ENCODE results near the gene ST8SIA2. TPM values are rescaled to one million over a fixed set of nuclear protein-coding genes. Genes with fewer than 3 reads are reported as not detected.

The ST8SIA2 gene
- total and polyA plus RNA-seq, 2 donors from 2014 or later, result 0.38 TPM; not detected in 1

DNA sequence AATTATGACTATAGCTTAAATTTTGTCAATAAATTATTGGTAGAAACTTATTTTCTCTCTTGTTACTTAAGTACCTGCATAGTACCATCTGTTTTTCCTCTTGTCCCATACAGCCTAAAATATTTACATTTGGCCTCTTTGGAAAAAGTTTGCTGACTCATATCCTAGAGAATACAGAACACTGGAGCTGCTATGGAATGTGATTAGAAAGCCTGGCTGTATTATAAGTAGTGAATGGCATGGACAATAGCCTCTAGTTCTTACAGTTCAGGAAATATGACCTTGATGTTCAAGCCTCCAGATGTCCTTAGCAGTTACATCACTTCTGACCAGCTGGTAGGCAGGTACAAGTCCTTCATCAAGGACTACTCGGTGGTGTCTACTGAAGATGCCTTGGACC is 28.3 kb downstream of the ST8SIA2 start:
- no peak for DNase-seq
- FAIRE-seq, result no peak
- TF ChIP-seq, protein P1, sequence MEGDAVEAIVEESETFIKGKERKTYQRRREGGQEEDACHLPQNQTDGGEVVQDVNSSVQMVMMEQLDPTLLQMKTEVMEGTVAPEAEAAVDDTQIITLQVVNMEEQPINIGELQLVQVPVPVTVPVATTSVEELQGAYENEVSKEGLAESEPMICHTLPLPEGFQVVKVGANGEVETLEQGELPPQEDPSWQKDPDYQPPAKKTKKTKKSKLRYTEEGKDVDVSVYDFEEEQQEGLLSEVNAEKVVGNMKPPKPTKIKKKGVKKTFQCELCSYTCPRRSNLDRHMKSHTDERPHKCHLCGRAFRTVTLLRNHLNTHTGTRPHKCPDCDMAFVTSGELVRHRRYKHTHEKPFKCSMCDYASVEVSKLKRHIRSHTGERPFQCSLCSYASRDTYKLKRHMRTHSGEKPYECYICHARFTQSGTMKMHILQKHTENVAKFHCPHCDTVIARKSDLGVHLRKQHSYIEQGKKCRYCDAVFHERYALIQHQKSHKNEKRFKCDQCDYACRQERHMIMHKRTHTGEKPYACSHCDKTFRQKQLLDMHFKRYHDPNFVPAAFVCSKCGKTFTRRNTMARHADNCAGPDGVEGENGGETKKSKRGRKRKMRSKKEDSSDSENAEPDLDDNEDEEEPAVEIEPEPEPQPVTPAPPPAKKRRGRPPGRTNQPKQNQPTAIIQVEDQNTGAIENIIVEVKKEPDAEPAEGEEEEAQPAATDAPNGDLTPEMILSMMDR (IDR thresholded peaks at IDR 0.05; ENCODE audit: borderline replicate concordance, extremely low read depth, insufficient read depth), result no peak
- no peaks in the 10 kb centered on the region for H3K9me3 ChIP-seq (ENCODE audit: control insufficient read depth in 2 of 3, insufficient read depth in 1 of 3, low read length in 3 of 3)
- no peaks in the 10 kb centered on the region for H3K4me1 ChIP-seq (ENCODE audit: control insufficient read depth in 2 of 3, insufficient read depth in 2 of 3, low read depth in 1 of 3, low read length in 3 of 3)
- no peak overlapping the region for H3K4me3 ChIP-seq (ENCODE audit: low read length in 3 of 3)
- no peak overlapping the region for H3K9ac ChIP-seq (ENCODE audit: low read length in 3 of 3)
- no peaks in the 10 kb centered on the region for H3K36me3 ChIP-seq (ENCODE audit: control insufficient read depth in 2 of 3, insufficient read depth in 3 of 3, low read length in 3 of 3)
- no peak overlapping the region for H3K27ac ChIP-seq (ENCODE audit: low read depth in 2 of 2, low read length in 2 of 2)
- intact Hi-C loops (cut with DNase I), result no loop called here
- no peaks in the 10 kb centered on the region for H3K27me3 ChIP-seq (ENCODE audit: control insufficient read depth, insufficient read depth, low read length)

DNA sequence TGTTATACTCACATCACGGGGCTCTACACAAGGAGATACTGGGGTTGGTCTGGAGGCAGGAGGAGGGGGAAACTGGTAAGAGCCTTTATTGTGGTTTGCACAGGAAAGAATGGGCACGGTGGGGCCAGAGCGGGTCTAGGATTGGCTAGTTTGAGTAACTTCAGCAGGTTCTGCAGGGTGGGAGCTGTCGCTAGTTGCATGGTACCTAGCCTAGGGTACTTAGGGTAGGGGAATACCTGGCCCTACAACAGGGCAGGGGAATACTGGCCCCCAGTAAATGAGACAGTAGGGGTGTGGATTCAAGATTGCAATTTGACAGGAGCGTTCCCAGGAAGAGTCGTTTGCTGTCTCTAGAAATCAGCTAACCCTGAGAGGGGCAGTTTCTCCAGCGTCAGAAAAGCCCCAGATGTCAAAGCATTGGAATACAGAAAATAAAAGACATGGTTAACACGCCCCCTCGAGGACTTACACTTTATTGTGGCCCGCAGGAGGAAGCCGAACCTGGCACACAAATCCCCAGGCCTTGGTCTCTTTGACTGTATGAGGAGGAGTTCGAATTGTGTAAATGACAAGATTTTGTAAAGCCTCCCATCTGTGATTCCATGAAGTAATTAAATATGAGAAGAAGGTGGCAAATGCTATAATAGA is 32.0 kb downstream of the ST8SIA2 start:
- FAIRE-seq (no peak), DNase-seq (no peak)
- Histone ChIP-seq H3K9me3 (ENCODE audit: control insufficient read depth in 2 of 3, insufficient read depth in 1 of 3, low read length in 3 of 3) (no peaks in the 10 kb centered on the region), H3K27ac (ENCODE audit: low read depth in 2 of 2, low read length in 2 of 2) (no peak overlapping the region), H3K4me1 (ENCODE audit: control insufficient read depth in 2 of 3, insufficient read depth in 2 of 3, low read depth in 1 of 3, low read length in 3 of 3) (no peaks in the 10 kb centered on the region), H3K36me3 (ENCODE audit: control insufficient read depth in 2 of 3, insufficient read depth in 3 of 3, low read length in 3 of 3) (no peaks in the 10 kb centered on the region), H3K27me3 (ENCODE audit: control insufficient read depth, insufficient read depth, low read length) (no peaks in the 10 kb centered on the region), H3K4me3 (ENCODE audit: low read length in 3 of 3) (no peak overlapping the region), H3K9ac (ENCODE audit: low read length in 3 of 3) (no peak overlapping the region)
- intact Hi-C loops (cut with DNase I), result no loop called here
- TF ChIP-seq, protein P1 (IDR thresholded peaks at IDR 0.05; ENCODE audit: borderline replicate concordance, extremely low read depth, insufficient read depth), result no peak

DNA sequence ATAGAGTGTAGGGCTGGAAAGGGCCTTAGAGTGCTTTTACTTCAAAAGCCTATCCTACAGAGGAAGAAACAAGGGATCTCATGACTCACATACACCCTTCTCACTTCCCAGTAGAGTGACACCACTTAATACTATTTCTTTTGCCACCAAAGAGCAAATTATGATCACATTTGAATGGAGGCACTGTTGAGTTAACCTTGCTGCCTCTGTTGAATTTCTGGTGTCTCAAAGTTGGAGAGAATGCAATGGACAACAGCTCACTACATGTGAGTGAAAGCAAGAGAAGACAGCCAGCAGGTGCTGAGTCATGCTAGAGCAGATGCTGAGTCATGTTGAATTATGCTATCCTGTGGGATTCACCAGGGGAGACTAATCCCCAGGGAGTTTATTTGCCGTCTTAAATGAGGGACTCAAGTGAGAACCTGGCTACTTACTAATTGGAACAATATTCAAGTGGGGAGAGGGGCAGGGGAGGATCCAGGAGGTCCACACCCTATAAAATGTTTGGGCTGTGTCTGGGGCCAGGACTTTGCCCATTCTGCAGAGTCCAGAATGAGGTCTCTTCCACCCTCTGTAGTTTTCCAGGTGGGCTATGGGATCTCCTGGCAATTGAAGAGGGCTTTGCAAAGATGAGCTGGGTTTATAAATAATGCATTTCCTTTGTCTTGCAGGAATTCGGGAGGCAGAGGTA is 35.8 kb downstream of the ST8SIA2 start:
- intact Hi-C loops (cut with DNase I), result no loop called here
- H3K9me3 ChIP-seq (ENCODE audit: control insufficient read depth in 2 of 3, insufficient read depth in 1 of 3, low read length in 3 of 3), result no peaks in the 10 kb centered on the region
- H3K36me3 ChIP-seq (ENCODE audit: control insufficient read depth in 2 of 3, insufficient read depth in 3 of 3, low read length in 3 of 3), result no peaks in the 10 kb centered on the region

More for the DNA sequence above, 35.8 kb downstream of the ST8SIA2 start:
- DNase-seq (no peak), FAIRE-seq (no peak)
- Histone ChIP-seq H3K4me3 (ENCODE audit: low read length in 3 of 3) (no peak overlapping the region), H3K9ac (ENCODE audit: low read length in 3 of 3) (no peak overlapping the region), H3K4me1 (ENCODE audit: control insufficient read depth in 2 of 3, insufficient read depth in 2 of 3, low read depth in 1 of 3, low read length in 3 of 3) (no peaks in the 10 kb centered on the region), H3K27me3 (ENCODE audit: control insufficient read depth, insufficient read depth, low read length) (no peaks in the 10 kb centered on the region), H3K27ac (ENCODE audit: low read depth in 2 of 2, low read length in 2 of 2) (no peak overlapping the region)
- TF ChIP-seq, protein P1 (IDR thresholded peaks at IDR 0.05; ENCODE audit: borderline replicate concordance, extremely low read depth, insufficient read depth), result no peak

Measured in kidney (tissue), 14 donors.